GM10847 (cell line): ENCODE results near the gene SUCNR1.

ENCODE experiments used
- POLR2A ChIP-seq: IDR thresholded peaks from 2 replicates; pipeline ENCODE4 v1.6.1; 2011; ENCODE audit not compliant: insufficient read length; ENCODE audit errors: extremely low read depth

SUCNR1 gene

GRCh38 chr3:151873398-151873797 is at the start of gene SUCNR1:
Gene SUCNR1 (plus strand): TSS chr3:151873643. CDS start chr3:151879893, 6,250 bp downstream.
- TF ChIP-seq POLR2A, result no peak

DNA sequence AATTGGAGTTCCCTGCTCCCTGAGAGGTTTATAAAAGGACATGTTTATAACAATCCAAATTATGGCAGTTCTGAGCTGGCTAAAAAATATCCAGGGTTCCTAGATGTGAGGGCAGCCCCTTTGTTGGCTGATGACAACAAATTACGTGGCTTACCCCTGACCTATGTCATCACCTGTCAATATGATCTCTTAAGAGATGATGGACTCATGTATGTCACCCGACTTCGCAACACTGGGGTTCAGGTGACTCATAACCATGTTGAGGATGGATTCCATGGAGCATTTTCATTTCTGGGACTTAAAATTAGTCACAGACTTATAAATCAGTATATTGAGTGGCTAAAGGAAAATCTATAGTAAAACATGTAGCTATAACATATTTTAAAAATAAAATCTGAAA is 45.6 kb upstream of the SUCNR1 start:
- no peak for TF ChIP-seq POLR2A

DNA sequence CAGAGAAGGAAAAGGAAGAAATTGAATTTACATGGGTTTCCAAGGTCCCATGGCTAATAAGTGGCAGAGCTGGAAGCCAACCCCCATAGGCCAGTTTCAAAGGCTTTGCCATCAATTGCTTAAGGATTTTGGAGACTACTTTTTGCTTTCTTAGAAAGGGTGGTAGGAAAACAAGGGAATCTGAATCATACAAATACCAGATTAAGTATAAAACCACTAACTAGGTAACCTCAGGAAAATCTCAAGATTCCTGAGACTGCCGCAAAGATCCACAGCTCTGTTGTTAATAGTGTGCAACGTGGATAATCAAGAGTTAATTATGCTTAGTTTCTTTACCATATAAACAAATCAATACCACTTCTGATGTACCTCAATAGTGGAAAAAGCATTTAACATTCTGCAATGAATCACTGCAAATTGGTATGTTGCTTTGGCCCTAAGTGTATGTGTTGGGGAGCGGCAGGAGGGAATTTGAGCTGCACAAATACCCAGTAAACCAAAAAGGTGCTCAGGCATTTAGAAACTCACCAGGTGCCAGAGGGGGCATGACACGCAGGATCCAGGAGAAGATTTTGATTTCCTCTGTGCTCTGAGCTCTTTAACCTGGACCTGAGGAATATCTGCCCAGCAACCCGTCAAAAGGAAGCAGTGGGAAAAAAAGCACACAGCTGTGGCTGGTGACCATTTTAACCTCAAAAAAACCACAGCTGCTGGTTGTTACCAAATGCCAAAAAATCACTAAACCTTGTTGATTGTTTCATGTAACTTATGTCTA is 37.5 kb upstream of the SUCNR1 start:
- no peak for TF ChIP-seq POLR2A

- TF ChIP-seq POLR2A, result no peak
Observed at GRCh38 chr3:151837057-151837456, 36.4 kb upstream of the SUCNR1 start.

DNA sequence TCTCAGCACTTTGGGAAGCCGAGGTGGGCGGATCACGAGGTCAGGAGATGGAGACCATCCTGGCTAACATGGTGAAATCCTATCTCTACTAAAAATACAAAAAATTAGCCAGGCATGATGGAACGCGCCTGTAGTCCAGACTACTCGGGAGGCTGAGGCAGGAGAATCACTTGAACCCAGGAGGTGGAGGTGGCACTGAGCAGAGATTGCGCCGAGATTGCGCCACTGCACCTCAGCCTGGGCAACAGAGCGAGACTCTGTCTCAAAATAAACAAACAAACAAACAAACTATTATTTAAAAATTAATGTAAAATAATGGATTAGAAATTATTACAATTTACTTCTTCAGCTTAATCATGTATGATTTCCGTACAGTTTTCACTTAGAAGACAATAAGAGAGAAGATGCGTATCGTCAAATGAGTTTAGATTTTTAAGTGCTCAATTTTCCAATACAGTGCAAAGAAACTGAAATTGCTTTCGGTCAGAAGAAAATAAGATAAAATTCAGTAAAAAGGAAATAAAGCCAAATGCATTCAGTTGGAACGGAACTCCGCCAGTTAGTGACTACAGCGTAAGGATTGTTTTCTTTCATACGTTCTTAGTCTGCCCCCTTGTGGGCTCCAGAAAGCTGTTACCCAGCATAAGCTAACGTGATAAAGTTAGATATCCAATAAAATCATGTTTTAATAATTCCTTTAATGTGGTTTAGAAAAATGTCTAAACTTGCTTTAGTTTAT is 34.7 kb upstream of the SUCNR1 start:
- TF ChIP-seq POLR2A, result no peak

- TF ChIP-seq POLR2A, result no peak
Observed at GRCh38 chr3:151839313-151839631, 34.2 kb upstream of the SUCNR1 start.

DNA sequence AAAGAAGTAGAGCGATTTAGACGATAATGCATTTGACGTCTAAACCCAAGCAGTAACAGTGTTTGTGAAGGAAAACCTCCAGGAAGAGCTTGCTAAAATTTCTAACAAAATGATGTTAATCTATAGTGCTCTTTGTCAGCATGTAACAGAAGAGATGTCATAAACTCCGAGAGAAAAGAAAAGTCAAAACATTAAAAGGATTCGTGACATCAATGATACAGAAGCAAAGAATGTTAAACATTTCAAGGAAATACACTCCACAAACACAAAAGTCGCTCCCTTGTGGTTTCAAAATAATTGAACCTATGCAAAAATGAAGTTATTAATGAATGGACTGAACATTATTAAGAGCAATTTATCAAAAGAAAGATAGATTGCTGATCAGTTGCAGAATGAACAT is 31.6 kb upstream of the SUCNR1 start:
- no peak for TF ChIP-seq POLR2A

DNA sequence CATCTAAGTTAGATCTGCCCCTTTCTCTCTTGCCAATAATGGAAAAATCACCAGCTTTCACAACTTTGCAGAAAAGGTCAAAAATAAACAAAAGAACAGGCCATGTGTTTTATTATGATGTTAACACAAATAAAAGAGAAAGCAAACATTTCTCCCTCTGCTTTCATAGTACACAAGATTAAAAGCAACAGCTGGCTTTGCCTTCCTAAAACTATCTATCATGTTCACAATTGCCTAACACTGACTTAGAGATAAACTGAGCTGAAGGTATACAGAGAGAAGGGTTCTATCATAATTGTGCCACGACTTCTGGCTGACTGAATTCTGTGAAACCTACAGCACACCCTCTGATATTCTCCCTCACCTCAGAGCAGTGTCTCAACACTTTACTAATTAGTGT is 30.2 kb upstream of the SUCNR1 start:
- no peak for TF ChIP-seq POLR2A

- no peak for TF ChIP-seq POLR2A
Observed at GRCh38 chr3:151845306-151845905, 28.0 kb upstream of the SUCNR1 start.

DNA sequence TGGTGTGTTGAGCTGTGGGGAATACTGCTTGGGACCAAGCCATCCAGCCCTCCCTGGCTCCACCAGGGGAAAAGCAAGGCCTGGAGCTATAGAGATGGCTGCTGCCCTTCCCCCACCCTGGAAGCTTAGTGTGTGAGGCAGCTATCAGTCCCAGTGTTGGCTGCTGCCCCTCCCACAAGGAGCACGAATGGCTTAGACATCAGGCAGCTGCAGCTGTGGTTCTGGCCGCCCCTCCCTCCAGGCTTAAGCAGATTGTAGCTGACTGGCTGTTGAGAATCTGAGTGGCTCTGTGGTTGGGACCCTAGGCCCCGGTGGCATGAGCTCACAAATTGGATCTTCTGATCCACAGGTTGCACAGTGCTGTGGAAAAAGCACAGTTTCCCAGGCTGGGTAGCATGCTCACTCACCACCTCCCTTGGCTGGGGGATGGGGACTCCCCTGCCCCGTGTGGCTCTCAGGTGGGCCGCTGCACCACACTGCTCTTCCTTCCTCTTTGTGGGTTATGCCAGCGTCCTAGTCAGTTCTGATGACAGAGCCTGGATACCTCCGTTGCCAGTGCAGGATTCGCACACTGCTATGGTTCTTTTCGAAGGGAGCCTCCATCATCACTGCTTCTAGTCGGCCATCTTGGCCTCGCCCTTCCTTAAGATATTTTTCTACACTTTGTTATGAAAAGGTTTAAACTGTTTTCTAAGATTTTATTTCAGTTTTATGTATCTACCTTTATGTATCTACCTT is 21.2 kb upstream of the SUCNR1 start:
- TF ChIP-seq POLR2A, result no peak

DNA sequence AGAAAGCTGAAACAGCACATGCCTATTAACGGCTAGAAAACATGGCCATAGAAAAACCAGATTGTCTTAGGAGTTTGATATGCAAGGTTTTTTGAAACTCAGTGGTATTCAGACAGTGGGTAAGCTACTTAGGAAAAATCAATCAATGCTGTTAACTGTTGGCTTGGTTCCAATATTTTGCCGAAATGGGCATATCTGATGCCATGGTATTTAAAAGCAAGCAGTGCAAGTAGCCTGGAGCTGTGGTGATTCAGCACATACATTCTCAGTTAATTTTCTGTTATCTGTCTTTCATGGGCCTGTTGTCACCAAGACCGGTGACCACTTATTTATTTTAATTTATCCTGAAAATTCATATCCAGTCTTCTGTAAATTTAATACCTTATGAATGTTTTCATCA is 17.3 kb upstream of the SUCNR1 start:
- no peak for TF ChIP-seq POLR2A

DNA sequence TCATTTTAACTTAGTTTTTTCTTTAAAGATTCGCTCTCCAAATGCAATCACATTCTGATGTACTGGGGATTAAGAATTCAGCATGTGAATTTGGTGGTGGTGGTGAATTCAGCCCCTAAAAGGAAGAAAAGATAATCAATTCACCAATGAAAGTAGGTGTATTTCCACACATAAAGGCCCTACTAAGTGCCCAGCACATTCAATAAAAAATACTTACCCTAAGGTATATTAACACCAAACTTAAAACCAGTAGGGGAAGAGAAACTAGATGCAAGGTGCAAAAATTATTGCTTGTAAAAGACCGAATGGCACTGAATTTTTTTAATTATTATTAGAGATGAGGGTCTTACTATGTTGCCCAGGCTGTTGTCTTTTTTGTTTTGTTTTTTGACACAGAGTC is 16.8 kb upstream of the SUCNR1 start:
- no peak for TF ChIP-seq POLR2A

DNA sequence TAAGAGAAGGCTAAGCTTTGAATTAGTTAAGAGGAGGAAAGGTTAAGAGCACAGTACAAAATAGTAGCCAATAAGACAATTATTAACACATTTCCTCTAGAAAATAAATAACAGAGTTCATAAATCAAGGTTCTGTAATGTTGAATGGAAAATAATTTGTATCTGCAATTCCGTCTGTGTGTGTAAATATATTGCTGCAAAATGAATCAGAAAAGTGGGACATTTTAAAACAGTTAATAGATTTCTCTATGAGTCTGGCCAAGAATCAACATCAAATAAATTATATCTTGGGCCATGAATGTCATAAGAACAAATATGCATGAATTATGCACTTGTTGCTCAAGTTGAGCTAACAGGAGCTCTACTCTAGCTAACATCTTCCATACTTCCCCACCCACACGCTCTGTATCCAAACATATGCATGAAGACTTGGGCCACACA is 14.2 kb upstream of the SUCNR1 start:
- no peak for TF ChIP-seq POLR2A

DNA sequence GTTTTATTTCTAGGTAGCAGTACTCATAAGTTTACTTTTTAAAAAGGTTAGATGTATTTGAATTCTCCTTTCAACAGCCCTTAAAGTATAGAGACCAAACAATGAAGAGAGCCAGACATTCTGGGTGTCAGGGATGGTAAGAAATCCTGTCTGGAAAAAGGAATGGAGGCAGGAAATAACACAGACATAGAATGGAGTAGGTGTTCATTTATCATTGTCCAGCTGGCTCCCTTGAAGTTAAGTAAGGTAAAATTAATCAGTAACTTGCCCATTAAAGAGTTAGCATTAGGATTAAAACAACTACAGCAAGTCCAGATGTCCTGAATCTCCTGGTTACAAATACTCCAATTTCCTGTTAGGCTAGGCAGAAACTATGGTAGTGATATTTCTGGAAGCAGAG is 13.5 kb upstream of the SUCNR1 start:
- no peak for TF ChIP-seq POLR2A

GRCh38 chr3:151863611-151864010 is 9.8 kb upstream of the SUCNR1 start:
- TF ChIP-seq POLR2A, result no peak

DNA sequence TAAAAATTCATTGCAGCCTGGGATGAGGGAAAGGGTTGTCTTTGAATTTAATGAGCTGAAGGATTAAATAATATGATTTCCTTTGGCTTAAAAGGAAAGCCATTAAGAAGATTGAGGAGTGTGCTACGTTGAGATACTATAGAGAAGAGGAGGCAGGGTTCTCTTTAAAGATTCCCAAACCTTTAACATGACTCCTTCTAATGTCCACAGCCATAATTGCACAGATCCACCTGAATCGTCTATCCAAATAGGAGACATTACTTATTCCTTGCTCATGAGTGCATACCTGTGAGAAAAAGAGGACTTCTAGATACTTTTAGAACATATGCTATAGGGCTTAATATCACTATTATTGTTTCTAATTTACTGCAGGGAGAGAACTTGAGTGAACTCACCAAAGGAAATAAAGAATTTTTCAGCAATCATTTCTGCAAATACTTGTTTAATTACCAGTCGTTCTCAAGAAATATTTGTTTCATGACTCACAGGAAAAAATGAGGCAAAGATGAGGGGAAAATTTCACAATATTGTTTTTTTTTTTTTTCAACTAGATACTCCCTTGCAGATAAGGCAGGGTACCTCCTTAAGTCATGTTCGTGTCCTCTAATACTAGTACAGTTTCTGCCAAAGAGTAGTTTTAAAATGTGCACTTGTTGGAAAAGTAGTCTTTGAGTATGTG is 8.9 kb upstream of the SUCNR1 start:
- TF ChIP-seq POLR2A, result no peak
